ENCODE measurements around the gene SHROOM2.

The SHROOM2 gene

DNA sequence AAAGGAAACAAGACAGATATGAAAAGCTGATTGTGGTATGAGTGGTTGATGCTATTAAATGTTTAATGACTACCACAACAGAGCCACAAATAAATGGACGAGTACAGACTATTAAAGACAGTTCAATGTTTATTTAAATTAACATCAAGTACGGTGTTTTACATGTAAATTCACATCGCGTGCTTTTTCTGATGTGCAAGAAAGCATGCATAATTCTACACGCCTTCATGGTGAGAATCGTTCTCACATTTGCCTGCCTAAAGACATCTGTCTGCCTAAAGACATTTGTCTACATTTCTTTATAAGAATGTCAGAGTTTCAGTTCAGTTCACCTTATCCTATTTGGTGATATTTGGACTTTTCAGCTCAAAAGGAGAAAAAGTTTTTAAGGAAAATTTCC, 13.3 kb upstream of the SHROOM2 start:
- H3K27ac ChIP-seq, result no peak overlapping the region
- H3K27me3 ChIP-seq, result no peaks in the 10 kb centered on the region
- TF ChIP-seq, protein P1, sequence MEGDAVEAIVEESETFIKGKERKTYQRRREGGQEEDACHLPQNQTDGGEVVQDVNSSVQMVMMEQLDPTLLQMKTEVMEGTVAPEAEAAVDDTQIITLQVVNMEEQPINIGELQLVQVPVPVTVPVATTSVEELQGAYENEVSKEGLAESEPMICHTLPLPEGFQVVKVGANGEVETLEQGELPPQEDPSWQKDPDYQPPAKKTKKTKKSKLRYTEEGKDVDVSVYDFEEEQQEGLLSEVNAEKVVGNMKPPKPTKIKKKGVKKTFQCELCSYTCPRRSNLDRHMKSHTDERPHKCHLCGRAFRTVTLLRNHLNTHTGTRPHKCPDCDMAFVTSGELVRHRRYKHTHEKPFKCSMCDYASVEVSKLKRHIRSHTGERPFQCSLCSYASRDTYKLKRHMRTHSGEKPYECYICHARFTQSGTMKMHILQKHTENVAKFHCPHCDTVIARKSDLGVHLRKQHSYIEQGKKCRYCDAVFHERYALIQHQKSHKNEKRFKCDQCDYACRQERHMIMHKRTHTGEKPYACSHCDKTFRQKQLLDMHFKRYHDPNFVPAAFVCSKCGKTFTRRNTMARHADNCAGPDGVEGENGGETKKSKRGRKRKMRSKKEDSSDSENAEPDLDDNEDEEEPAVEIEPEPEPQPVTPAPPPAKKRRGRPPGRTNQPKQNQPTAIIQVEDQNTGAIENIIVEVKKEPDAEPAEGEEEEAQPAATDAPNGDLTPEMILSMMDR (IDR thresholded peaks at IDR 0.05), result no peak
- DNase-seq, result no peak
- no peak overlapping the region for H3K4me3 ChIP-seq
- H3K9me3 ChIP-seq, result no peaks in the 10 kb centered on the region
- intact Hi-C loops (cut with DNase I; ENCODE audit: low total_unique reads), result no loop called here
- no peaks in the 10 kb centered on the region for H3K4me1 ChIP-seq
- no peaks in the 10 kb centered on the region for H3K36me3 ChIP-seq

DNA sequence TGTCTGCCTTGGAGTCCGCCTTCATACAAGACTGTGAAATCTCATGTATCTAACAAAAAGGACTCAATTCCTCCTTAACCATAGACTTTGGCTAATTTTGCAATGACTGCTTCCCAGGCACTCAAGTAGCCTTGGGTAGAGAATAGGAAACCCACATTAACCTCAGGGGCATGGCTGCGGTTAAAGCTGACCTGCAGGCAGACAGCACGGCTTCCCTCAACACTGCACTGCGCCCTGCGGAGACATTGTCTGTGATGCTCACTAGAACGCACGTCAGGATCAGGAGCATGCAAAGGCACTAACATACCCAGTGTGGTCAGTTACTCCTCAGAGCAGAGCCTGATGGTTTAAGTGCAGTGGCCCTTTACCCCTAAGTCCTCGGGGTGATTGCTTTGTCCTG, 10.3 kb upstream of the SHROOM2 start:
- no peak overlapping the region for H3K27ac ChIP-seq
- no peaks in the 10 kb centered on the region for H3K4me1 ChIP-seq
- no peaks in the 10 kb centered on the region for H3K36me3 ChIP-seq
- H3K4me3 ChIP-seq, result no peak overlapping the region
- intact Hi-C loops (cut with DNase I; ENCODE audit: low total_unique reads), result no loop called here
- no peak for DNase-seq
- no peaks in the 10 kb centered on the region for H3K9me3 ChIP-seq
- no peaks in the 10 kb centered on the region for H3K27me3 ChIP-seq
- TF ChIP-seq, protein P1 (IDR thresholded peaks at IDR 0.05), result no peak

DNA sequence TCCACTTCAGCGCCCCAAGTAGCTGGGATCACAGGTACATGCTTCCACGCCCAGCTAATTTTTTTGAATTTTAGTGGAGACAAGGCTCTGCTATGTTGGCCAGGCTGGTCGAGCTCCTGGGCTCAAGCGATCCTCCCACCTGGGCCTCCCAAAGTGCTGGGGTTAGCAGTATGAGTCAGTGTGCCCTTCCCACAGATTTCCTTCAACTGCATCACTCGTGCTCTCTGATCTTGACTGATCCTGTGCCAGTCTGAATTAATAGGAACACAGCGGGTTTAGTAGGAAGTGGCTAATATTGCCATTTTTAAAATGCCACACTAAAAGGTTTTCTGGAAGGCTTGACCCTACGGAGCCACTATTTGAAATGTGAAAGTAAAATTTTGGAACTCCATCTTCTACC, 4.3 kb upstream of the SHROOM2 start:
- no peak for DNase-seq
- intact Hi-C loops (cut with DNase I; ENCODE audit: low total_unique reads), result no loop called here
- no peaks in the 10 kb centered on the region for H3K9me3 ChIP-seq
- TF ChIP-seq, protein P1 (IDR thresholded peaks at IDR 0.05), result no peak
- H3K4me1 ChIP-seq, result peaks cover 0 to 12% (median 2%) of the 10 kb centered on the region in 4 donors
- H3K4me3 ChIP-seq, result no peak overlapping the region
- H3K27ac ChIP-seq, result no peak overlapping the region
- H3K36me3 ChIP-seq, result no peaks in the 10 kb centered on the region
- peaks cover 0 to 13% of the 10 kb centered on the region in 2 donors for H3K27me3 ChIP-seq

DNA sequence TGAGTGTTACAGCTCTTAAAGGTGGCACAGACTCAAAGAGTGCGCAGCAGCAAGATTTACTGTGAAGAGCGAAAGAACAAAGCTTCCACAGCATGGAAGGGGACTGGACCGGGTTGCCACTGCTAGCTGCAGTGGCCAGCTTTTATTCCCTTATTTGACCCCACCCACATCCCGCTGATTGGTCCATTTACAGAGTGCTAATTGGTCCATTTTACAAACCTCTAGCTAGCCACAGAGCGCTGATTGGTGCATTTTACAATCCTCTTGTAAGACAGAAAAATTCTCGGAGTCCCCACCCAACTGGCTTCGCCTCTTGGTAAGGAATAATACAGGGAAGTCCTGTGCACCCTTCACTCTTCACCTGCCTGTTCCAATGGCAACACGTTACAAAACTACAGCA, 1.9 kb upstream of the SHROOM2 start:
- intact Hi-C loops (cut with DNase I; ENCODE audit: low total_unique reads), result no loop called here
- Histone ChIP-seq H3K36me3 (no peaks in the 10 kb centered on the region), H3K4me3 (no peak overlapping the region), H3K27me3 (peaks cover 0 to 14% of the 10 kb centered on the region in 2 donors), H3K9me3 (no peaks in the 10 kb centered on the region), H3K4me1 (peaks cover 0 to 12% (median 3%) of the 10 kb centered on the region in 4 donors), H3K27ac (no peak overlapping the region)
- DNase-seq, result no peak
- TF ChIP-seq, protein P1 (IDR thresholded peaks at IDR 0.05), result no peak

DNA sequence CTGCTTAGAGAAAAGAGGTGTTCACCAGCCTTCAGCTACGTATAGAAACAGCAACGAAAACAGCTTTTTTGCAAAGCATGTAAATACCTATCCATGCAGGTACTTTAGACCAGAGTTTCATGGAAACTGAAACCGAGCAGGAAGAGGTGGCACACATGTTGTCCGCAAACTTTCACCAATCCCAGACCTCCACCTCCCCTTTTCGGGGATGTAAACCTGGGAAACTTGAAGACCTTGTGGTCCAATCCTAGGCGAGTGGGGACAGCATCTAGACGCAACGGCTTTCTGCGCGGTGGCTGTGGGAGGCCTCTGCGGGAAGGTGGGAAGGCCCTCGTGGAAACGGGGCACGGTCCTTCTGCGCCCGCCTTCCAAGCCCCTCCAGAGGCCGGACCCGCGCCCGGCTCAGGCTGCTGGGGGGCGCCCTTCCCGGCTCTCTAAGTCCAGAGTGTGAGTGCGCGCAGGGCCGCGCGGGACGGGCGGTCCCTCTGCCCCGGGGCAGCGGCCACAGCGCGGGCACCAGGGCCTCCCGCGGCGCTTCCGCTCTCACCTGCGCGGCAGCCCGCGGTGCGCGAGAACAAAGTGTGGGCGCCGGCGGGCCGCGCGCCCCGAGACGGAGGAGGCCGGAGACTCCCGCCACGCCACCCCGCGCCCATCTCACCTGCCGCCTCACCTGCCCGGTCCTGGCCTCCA, 830 bp upstream of the SHROOM2 start:
- Histone ChIP-seq H3K36me3 (no peaks in the 10 kb centered on the region), H3K4me1 (peaks cover 0 to 12% (median 3%) of the 10 kb centered on the region in 4 donors), H3K9me3 (no peaks in the 10 kb centered on the region), H3K27me3 (peaks cover 0 to 14% of the 10 kb centered on the region in 2 donors), H3K27ac (no peak overlapping the region), H3K4me3 (peak overlapping the region; percentile 37 to 53)
- DNase-seq, result no peak
- intact Hi-C loops (cut with DNase I; ENCODE audit: low total_unique reads), result no loop called here
- TF ChIP-seq, protein P1 (IDR thresholded peaks at IDR 0.05), result no peak
